HepG2 (cell line): ENCODE results near the gene CLEC6A.

Source experiments
- EP300 ChIP-seq, 3 experiments: sonication (generic) in 1 of 3; formaldehyde crosslinking in 1 of 3; IDR thresholded peaks; 2 replicates each; pipeline versions ENCODE4 v1.5.1 to v1.6.1; 2011 to 2020; ENCODE audit warnings: low read depth in 2 of 3, low read length in 2 of 3, borderline replicate concordance in 1 of 3, improper control_type of control experiment in 1 of 3, mild to moderate bottlenecking in 1 of 3, missing genetic modification reagents in 1 of 3, moderate library complexity in 1 of 3
- KDM5A ChIP-seq: fragments of 200-600 bp; sonication (generic); IDR thresholded peaks from 2 replicates; pipeline ENCODE4 v1.7.0; 2018; ENCODE audit warnings: antibody characterized with exemption, mild to moderate bottlenecking, low read length, borderline replicate concordance
- POLR2AphosphoS5 ChIP-seq: IDR thresholded peaks from 2 replicates; pipeline ENCODE4 v1.6.1; 2012; ENCODE audit warnings: low read depth, low read length
- SMC3 ChIP-seq: IDR thresholded peaks from 2 replicates; pipeline ENCODE4 v1.6.1; 2011; ENCODE audit warnings: low read length, improper control_type of control experiment
- SUZ12 ChIP-seq: fragments of 150-350 bp; IDR thresholded peaks from 2 replicates; pipeline ENCODE4 v1.6.1; 2014; ENCODE audit warnings: low read depth, low read length
- TAF1 ChIP-seq: sonication (generic); formaldehyde crosslinking; IDR thresholded peaks from 2 replicates; pipeline ENCODE4 v1.4.0; 2020; ENCODE audit warnings: missing genetic modification reagents
- TP53 ChIP-seq: sonication (generic); formaldehyde crosslinking; conservative IDR thresholded peaks from 2 replicates; pipeline ENCODE4 v1.4.0; 2020; ENCODE audit warnings: missing genetic modification reagents
- ZBTB8A ChIP-seq: sonication (generic); formaldehyde crosslinking; IDR thresholded peaks from 2 replicates; pipeline ENCODE4 v1.4.0; 2020; ENCODE audit warnings: mild to moderate bottlenecking, low read depth, missing genetic modification reagents, borderline replicate concordance
- ZNF160 ChIP-seq: sonication (generic); formaldehyde crosslinking; IDR thresholded peaks from 2 replicates; pipeline ENCODE4 v1.8.0; 2022; ENCODE audit warnings: mild to moderate bottlenecking, inconsistent platforms, missing genetic modification reagents
- TF ChIP-seq, protein P1 (sequence below): sonication (generic); formaldehyde crosslinking; IDR thresholded peaks from 2 replicates; pipeline ENCODE4 v1.4.0; 2020; ENCODE audit warnings: missing genetic modification reagents
- TF ChIP-seq, protein P2 (sequence below): sonication (generic); formaldehyde crosslinking; IDR thresholded peaks from 2 replicates; pipeline ENCODE4 v1.4.0; 2020; ENCODE audit warnings: missing genetic modification reagents
- TF ChIP-seq, protein P3 (sequence below), 2 experiments: IDR thresholded peaks; 2 replicates each; pipeline ENCODE4 v1.6.1; 2011 to 2012; ENCODE audit warnings: low read length in 2 of 2, borderline replicate concordance in 1 of 2, low read depth in 1 of 2, mild to moderate bottlenecking in 1 of 2, moderate library complexity in 1 of 2
- TF ChIP-seq, protein P4 (sequence below): sonication (generic); formaldehyde crosslinking; IDR thresholded peaks from 2 replicates; pipeline ENCODE4 v1.5.0; 2020; ENCODE audit warnings: mild to moderate bottlenecking, missing genetic modification reagents, moderate library complexity

DNA sequence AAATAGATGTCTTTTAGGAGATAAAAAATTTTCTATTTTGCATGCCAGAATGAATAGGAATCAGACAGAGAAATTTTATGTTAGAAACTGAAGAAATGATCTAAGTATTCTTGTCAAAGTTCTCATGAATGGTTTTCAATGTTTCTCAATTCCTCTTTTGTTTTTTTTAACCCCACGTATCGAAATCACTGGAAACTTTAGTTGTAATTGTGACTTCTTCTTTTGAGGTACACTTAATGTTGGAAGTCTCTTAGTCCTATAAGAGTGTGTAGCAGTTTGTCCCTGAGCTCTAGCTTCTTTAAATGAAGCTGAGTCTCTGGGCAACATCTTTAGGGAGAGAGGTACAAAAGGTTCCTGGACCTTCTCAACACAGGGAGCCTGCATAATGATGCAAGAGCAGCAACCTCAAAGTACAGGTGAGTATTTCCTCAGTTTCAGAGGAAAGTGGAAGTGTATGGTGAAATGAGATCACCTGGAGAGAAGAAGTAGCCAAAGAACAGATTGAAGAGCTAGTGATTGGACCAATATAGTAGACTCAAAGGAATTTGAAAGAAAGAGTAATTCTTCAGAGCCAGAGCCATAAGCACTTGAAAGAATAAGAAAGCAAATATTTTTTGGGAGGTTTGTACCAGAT, at the start of gene CLEC6A:
- TF ChIP-seq KDM5A, result no peak
- TF ChIP-seq TAF1 (CRISPR knock-in tag), result no peak
- TF ChIP-seq EP300 (IDR thresholded peaks at IDR 0.05; ENCODE audit: low read depth in 2 of 2, low read length in 2 of 2), result no peak
- TF ChIP-seq EP300 (CRISPR knock-in tag; IDR thresholded peaks at IDR 0.05; ENCODE audit: borderline replicate concordance), result no peak
- TF ChIP-seq SUZ12, result no peak
- TF ChIP-seq, protein P1, sequence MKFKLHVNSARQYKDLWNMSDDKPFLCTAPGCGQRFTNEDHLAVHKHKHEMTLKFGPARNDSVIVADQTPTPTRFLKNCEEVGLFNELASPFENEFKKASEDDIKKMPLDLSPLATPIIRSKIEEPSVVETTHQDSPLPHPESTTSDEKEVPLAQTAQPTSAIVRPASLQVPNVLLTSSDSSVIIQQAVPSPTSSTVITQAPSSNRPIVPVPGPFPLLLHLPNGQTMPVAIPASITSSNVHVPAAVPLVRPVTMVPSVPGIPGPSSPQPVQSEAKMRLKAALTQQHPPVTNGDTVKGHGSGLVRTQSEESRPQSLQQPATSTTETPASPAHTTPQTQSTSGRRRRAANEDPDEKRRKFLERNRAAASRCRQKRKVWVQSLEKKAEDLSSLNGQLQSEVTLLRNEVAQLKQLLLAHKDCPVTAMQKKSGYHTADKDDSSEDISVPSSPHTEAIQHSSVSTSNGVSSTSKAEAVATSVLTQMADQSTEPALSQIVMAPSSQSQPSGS (CRISPR knock-in tag), result no peak
- no peak for TF ChIP-seq ZNF160 (CRISPR knock-in tag)
- TF ChIP-seq, protein P2, sequence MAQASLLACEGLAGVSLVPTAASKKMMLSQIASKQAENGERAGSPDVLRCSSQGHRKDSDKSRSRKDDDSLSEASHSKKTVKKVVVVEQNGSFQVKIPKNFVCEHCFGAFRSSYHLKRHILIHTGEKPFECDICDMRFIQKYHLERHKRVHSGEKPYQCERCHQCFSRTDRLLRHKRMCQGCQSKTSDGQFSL, result no peak
- TF ChIP-seq SMC3, result no peak
- TF ChIP-seq, protein P3, sequence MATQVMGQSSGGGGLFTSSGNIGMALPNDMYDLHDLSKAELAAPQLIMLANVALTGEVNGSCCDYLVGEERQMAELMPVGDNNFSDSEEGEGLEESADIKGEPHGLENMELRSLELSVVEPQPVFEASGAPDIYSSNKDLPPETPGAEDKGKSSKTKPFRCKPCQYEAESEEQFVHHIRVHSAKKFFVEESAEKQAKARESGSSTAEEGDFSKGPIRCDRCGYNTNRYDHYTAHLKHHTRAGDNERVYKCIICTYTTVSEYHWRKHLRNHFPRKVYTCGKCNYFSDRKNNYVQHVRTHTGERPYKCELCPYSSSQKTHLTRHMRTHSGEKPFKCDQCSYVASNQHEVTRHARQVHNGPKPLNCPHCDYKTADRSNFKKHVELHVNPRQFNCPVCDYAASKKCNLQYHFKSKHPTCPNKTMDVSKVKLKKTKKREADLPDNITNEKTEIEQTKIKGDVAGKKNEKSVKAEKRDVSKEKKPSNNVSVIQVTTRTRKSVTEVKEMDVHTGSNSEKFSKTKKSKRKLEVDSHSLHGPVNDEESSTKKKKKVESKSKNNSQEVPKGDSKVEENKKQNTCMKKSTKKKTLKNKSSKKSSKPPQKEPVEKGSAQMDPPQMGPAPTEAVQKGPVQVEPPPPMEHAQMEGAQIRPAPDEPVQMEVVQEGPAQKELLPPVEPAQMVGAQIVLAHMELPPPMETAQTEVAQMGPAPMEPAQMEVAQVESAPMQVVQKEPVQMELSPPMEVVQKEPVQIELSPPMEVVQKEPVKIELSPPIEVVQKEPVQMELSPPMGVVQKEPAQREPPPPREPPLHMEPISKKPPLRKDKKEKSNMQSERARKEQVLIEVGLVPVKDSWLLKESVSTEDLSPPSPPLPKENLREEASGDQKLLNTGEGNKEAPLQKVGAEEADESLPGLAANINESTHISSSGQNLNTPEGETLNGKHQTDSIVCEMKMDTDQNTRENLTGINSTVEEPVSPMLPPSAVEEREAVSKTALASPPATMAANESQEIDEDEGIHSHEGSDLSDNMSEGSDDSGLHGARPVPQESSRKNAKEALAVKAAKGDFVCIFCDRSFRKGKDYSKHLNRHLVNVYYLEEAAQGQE (IDR thresholded peaks at IDR 0.05; ENCODE audit: borderline replicate concordance in 1 of 2, low read depth in 1 of 2, low read length in 2 of 2), result no peak
- no peak for TF ChIP-seq TP53 (CRISPR knock-in tag)
- no peak for TF ChIP-seq POLR2AphosphoS5
- TF ChIP-seq, protein P4, sequence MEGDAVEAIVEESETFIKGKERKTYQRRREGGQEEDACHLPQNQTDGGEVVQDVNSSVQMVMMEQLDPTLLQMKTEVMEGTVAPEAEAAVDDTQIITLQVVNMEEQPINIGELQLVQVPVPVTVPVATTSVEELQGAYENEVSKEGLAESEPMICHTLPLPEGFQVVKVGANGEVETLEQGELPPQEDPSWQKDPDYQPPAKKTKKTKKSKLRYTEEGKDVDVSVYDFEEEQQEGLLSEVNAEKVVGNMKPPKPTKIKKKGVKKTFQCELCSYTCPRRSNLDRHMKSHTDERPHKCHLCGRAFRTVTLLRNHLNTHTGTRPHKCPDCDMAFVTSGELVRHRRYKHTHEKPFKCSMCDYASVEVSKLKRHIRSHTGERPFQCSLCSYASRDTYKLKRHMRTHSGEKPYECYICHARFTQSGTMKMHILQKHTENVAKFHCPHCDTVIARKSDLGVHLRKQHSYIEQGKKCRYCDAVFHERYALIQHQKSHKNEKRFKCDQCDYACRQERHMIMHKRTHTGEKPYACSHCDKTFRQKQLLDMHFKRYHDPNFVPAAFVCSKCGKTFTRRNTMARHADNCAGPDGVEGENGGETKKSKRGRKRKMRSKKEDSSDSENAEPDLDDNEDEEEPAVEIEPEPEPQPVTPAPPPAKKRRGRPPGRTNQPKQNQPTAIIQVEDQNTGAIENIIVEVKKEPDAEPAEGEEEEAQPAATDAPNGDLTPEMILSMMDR (CRISPR knock-in tag), result no peak
- no peak for TF ChIP-seq ZBTB8A
